Stomach (tissue), 9 donors: ENCODE results near the gene LLCFC1. TPM values are rescaled to one million over a fixed set of nuclear protein-coding genes. Genes with fewer than 3 reads are reported as not detected.

ENCODE experiments used
- DNase-seq, 2 donors: peaks; one replicate each; pipeline versions ENCODE4 v3.0.0 to v3.0.0-alpha.2; 2013 to 2019
- H3K27ac ChIP-seq, 5 donors: fragments of 200-600 bp in 4 of 5; sonication (generic) in 4 of 5; one replicate each; pipeline ENCODE4 v1.5.1; 2013 to 2019; ENCODE audit warnings: mild to moderate bottlenecking in 1 of 5, moderate library complexity in 1 of 5
- H3K27me3 ChIP-seq, 3 donors: fragments of 200-600 bp; sonication (generic); one replicate each; pipeline ENCODE4 v1.5.1; 2017 to 2019; ENCODE audit warnings: mixed run types in 1 of 3
- H3K36me3 ChIP-seq, 4 donors: fragments of 200-600 bp; sonication (generic); 1 replicate in 3 of 4; 2 replicates in 1 of 4; pipeline ENCODE4 v1.5.1; 2016 to 2019
- H3K4me1 ChIP-seq, 4 donors: fragments of 200-600 bp; sonication (generic); one replicate each; pipeline ENCODE4 v1.5.1; 2016 to 2019
- H3K4me3 ChIP-seq, 4 donors: fragments of 200-600 bp; sonication (generic) in 3 of 4; one replicate each; pipeline ENCODE4 v1.5.1; 2016 to 2019; ENCODE audit warnings: mild to moderate bottlenecking in 1 of 4
- H3K9me3 ChIP-seq, 4 donors: fragments of 200-600 bp; sonication (generic); one replicate each; pipeline ENCODE4 v1.5.1; 2016 to 2019
- EP300 ChIP-seq: sonication (generic); formaldehyde crosslinking; IDR thresholded peaks from one replicate; pipeline ENCODE4 v1.6.1; 2017; ENCODE audit warnings: antibody characterized with exemption
- POLR2A ChIP-seq, 4 donors: fragments of 450-650 bp; IDR thresholded peaks; one replicate each; pipeline ENCODE4 v1.6.1; 2016; ENCODE audit warnings: antibody characterized with exemption in 4 of 4, control low read depth in 2 of 4, mild to moderate bottlenecking in 1 of 4, moderate library complexity in 1 of 4
- POLR2AphosphoS5 ChIP-seq, 3 donors: sonication (generic); formaldehyde crosslinking; IDR thresholded peaks; one replicate each; pipeline ENCODE4 v1.6.1; 2016; ENCODE audit warnings: antibody characterized with exemption in 3 of 3
- WGBS, 5 donors: extraction: QIAGEN DNeasy Blood & Tissue Kit in 3 of 5; methylation state at CpG; one replicate each; pipeline versions ENCODE4 v1.1.5 to v1.1.7; 2013 to 2018; 5-methylcytosine and 5-hydroxymethylcytosine counted together
- intact Hi-C: fragments of 100-400 bp; cut with DNase I; formaldehyde crosslinking; loops from one replicate; pipeline ENCODE4 v1.15.1; 2023; ENCODE audit warnings: low total_unique reads
- polyA plus RNA-seq, 3 donors: library from polyadenylated mRNA; stranded (reverse); fragments of 200-250 nt; gene quantifications; one replicate each; pipeline ENCODE4 v1.2.3, GENCODE V29; 2013
- total RNA-seq, 5 donors: library from RNA; depleted of rRNA; stranded (reverse); fragments of >200 nt; gene quantifications; one replicate each; pipeline versions ENCODE4 v1.1.0 to v1.2.3, GENCODE V29; 2014 to 2016
- TF ChIP-seq, protein P1 (sequence below), 7 experiments: fragments of 450-650 bp in 4 of 7; fragments of 200-600 bp in 3 of 7; sonication (generic) in 3 of 7; IDR thresholded peaks; one replicate each; pipeline ENCODE4 v1.5.1; 2016 to 2019; ENCODE audit warnings: antibody characterized with exemption in 7 of 7, control low read depth in 2 of 7, mild to moderate bottlenecking in 1 of 7
- donor health status: healthy with polysubstance abuse.
- donor health status: Bipolar disorder and iron deficiency.
- donor health status: healthy.

Gene LLCFC1
- total and polyA plus RNA-seq, 8 donors = 0.18 TPM; not detected in 7

DNA sequence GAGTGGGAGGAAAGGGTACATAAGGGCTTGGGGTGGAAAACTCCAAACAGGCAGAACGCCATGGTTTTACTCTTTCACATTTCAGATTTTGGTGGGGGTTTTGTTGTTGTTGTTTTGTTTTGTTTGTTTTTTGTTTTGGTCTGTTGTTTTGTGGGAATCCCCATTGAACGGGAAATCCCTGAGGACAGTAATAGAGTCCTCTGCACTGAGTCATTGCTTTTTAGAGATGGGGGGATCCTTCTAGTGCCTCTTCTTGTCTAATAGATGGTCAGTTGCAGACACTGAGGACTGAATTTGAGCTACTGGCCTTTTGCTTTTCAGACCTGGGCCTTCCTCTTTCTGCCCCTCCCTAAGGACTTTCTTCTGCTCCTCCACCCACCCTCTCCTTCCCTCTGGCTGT, 25.7 kb upstream of the LLCFC1 start:
- Histone ChIP-seq H3K4me3 (no peak overlapping the region), H3K4me1 (peaks cover 3 to 41% (median 19%) of the 10 kb centered on the region in 4 donors), H3K27me3 (no peaks in the 10 kb centered on the region), H3K27ac (peak overlapping the region in 4 of 5 donors; percentile 26 to 51 (median 32)), H3K36me3 (no peaks in the 10 kb centered on the region), H3K9me3 (no peaks in the 10 kb centered on the region)
- no peak for DNase-seq
- no peak for TF ChIP-seq EP300
- no peak for TF ChIP-seq POLR2AphosphoS5 (IDR thresholded peaks at IDR 0.05)
- TF ChIP-seq, protein P1, sequence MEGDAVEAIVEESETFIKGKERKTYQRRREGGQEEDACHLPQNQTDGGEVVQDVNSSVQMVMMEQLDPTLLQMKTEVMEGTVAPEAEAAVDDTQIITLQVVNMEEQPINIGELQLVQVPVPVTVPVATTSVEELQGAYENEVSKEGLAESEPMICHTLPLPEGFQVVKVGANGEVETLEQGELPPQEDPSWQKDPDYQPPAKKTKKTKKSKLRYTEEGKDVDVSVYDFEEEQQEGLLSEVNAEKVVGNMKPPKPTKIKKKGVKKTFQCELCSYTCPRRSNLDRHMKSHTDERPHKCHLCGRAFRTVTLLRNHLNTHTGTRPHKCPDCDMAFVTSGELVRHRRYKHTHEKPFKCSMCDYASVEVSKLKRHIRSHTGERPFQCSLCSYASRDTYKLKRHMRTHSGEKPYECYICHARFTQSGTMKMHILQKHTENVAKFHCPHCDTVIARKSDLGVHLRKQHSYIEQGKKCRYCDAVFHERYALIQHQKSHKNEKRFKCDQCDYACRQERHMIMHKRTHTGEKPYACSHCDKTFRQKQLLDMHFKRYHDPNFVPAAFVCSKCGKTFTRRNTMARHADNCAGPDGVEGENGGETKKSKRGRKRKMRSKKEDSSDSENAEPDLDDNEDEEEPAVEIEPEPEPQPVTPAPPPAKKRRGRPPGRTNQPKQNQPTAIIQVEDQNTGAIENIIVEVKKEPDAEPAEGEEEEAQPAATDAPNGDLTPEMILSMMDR (IDR thresholded peaks at IDR 0.05) = no peak
- TF ChIP-seq POLR2A (IDR thresholded peaks at IDR 0.05) = no peak
- intact Hi-C loops = no loop called here
- 76 to 90% (median 84%) methylated on average over 2 of the region's 2 CpGs for WGBS, 5 donors

DNA sequence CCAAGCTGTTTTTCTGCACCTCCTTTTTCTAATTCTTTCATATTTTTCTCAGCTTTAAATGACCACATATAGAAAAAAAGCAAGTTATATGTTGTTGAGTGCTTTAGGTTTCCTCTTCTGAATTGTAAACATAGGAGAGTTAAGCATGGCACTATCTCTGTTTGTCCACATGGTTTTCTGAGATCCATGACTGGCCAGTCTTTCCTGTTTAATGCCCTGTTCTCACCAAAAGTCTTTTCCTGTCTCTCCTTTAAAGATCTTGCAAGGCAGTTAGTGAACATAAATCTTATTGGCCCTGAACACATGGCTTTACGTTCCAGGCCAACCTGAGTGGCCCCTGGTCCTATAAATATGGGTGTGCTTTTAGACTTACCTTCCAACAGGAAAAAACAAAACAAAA, 25.2 kb upstream of the LLCFC1 start:
- DNase-seq = no peak
- Histone ChIP-seq H3K36me3 (no peaks in the 10 kb centered on the region), H3K27me3 (no peaks in the 10 kb centered on the region), H3K9me3 (no peaks in the 10 kb centered on the region), H3K4me1 (peaks cover 3 to 35% (median 18%) of the 10 kb centered on the region in 4 donors), H3K27ac (peak overlapping the region in 4 of 5 donors; percentile 26 to 51 (median 32)), H3K4me3 (no peak overlapping the region)
- intact Hi-C loops = no loop called here
- WGBS, 5 donors = 10 to 29% (median 24%) methylated on average over 1 of the region's 1 CpG
- TF ChIP-seq POLR2AphosphoS5 (IDR thresholded peaks at IDR 0.05) = no peak
- TF ChIP-seq, protein P1 (IDR thresholded peaks at IDR 0.05) = no peak
- no peak for TF ChIP-seq EP300
- TF ChIP-seq POLR2A (IDR thresholded peaks at IDR 0.05) = no peak

DNA sequence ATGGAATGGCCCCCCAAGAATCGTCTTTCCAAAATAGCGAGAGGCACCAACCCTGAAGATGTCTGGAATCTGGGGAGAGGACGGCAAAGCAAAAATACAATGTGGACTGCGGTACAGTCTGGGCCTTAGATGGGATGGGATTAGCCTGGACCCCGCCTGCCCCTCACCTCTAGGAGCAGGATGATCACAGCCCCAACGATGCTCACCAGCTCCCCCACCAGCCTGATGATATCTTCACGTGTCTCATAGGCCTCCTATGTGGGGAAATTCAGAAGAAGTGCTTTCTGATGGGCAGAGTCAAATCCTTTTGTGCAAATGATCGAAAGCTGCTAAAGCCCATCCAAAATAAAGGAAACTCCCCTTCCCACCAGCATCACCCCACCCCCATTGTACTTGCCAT, 24.0 kb upstream of the LLCFC1 start:
- Histone ChIP-seq H3K27me3 (no peaks in the 10 kb centered on the region), H3K4me1 (peaks cover 0 to 24% (median 8%) of the 10 kb centered on the region in 4 donors), H3K36me3 (no peaks in the 10 kb centered on the region), H3K4me3 (no peak overlapping the region), H3K9me3 (no peaks in the 10 kb centered on the region), H3K27ac (no peak overlapping the region)
- TF ChIP-seq POLR2A (IDR thresholded peaks at IDR 0.05) = no peak
- TF ChIP-seq, protein P1 (IDR thresholded peaks at IDR 0.05) = no peak
- intact Hi-C loops = no loop called here
- WGBS, 5 donors = 88 to 94% (median 91%) methylated on average over 8 of the region's 8 CpGs
- no peak for DNase-seq

DNA sequence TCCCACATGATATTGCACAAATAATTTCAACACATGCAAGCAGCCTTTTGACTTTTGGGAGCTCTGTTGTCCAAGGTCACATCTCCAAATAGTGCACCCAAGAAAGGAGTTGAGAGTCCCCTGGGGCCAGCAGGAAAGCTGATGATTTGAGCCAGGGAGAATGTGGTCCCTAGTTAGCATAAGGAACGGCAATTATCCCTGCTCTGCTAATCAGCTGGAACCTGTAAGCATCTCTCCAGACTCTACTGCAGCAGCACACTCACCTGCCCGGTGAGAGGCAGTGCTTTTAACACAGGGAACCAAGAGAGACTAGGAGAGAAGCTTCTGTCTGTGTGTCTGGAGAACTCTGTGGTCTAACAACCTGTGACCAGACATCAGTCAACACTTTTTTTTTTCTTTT, 22.8 kb upstream of the LLCFC1 start:
- Histone ChIP-seq H3K27ac (no peak overlapping the region), H3K4me3 (no peak overlapping the region), H3K36me3 (no peaks in the 10 kb centered on the region), H3K9me3 (no peaks in the 10 kb centered on the region), H3K27me3 (no peaks in the 10 kb centered on the region), H3K4me1 (peaks cover 0 to 16% (median 5%) of the 10 kb centered on the region in 4 donors)
- WGBS, 5 donors = 53 to 67% (median 58%) methylated on average over 2 of the region's 2 CpGs
- TF ChIP-seq EP300 (no peak), POLR2A (IDR thresholded peaks at IDR 0.05) (no peak), POLR2AphosphoS5 (IDR thresholded peaks at IDR 0.05) (no peak)
- TF ChIP-seq, protein P1 (IDR thresholded peaks at IDR 0.05) = no peak
- no peak for DNase-seq
- intact Hi-C loops = no loop called here
